HepG2 (cell line): Measurements from ENCODE around the gene B9D2. TPM values are rescaled to one million over a fixed set of nuclear protein-coding genes. Genes with fewer than 3 reads are reported as not detected.

Experiments used
- EHMT2 ChIP-seq: fragments of 200-600 bp; sonication (generic); IDR thresholded peaks from 2 replicates; pipeline ENCODE4 v1.7.0; 2017; ENCODE audit warnings: antibody characterized with exemption, low read depth, low read length, borderline replicate concordance
- HNF4A ChIP-seq: sonication (generic); formaldehyde crosslinking; IDR thresholded peaks from 2 replicates; pipeline ENCODE4 v1.4.0; 2020; ENCODE audit warnings: missing genetic modification reagents
- HOXA5 ChIP-seq: sonication (generic); formaldehyde crosslinking; IDR thresholded peaks from 2 replicates; pipeline ENCODE4 v1.4.0; 2020; ENCODE audit warnings: missing genetic modification reagents
- MED8 ChIP-seq: sonication (generic); formaldehyde crosslinking; IDR thresholded peaks from 2 replicates; pipeline ENCODE4 v1.8.1; 2023; ENCODE audit warnings: mild to moderate bottlenecking, missing genetic modification reagents; ENCODE audit not compliant: insufficient replicate concordance
- PHF21A ChIP-seq: sonication (generic); formaldehyde crosslinking; IDR thresholded peaks from 2 replicates; pipeline ENCODE4 v1.5.0; 2020; ENCODE audit warnings: mild to moderate bottlenecking, missing genetic modification reagents
- RBFOX2 ChIP-seq: fragments of 200-400 bp; formaldehyde crosslinking; IDR thresholded peaks from 2 replicates; pipeline ENCODE4 v1.6.1; 2017; ENCODE audit warnings: low read depth, mild to moderate bottlenecking, low read length
- SIX1 ChIP-seq: sonication (generic); formaldehyde crosslinking; IDR thresholded peaks from 2 replicates; pipeline ENCODE4 v1.4.0; 2020; ENCODE audit warnings: missing genetic modification reagents, borderline replicate concordance
- SP1 ChIP-seq, 2 experiments: fragments of 450-650 bp in 1 of 2; sonication (generic) in 1 of 2; formaldehyde crosslinking in 1 of 2; IDR thresholded peaks; 2 replicates each; pipeline versions ENCODE4 v1.4.0 to v1.6.1; 2016 to 2020; ENCODE audit warnings: missing genetic modification reagents in 1 of 2
- ZNF713 ChIP-seq: sonication (generic); formaldehyde crosslinking; IDR thresholded peaks from 2 replicates; pipeline ENCODE4 v1.4.0; 2020; ENCODE audit warnings: mild to moderate bottlenecking, missing genetic modification reagents
- ZNF776 ChIP-seq: sonication (generic); formaldehyde crosslinking; IDR thresholded peaks from 2 replicates; pipeline ENCODE4 v1.4.0; 2020; ENCODE audit warnings: mild to moderate bottlenecking, missing genetic modification reagents
- ZNF891 ChIP-seq: sonication (generic); formaldehyde crosslinking; IDR thresholded peaks from 2 replicates; pipeline ENCODE4 v1.5.0; 2020; ENCODE audit warnings: mild to moderate bottlenecking, missing genetic modification reagents
- polyA plus RNA-seq, 8 experiments: library from polyadenylated mRNA; depleted of rRNA in 3 of 8; stranded (reverse) in 7 of 8; unstranded in 1 of 8; fragments of >200 nt; fragmentation: Illumina TruSeq in 4 of 8; extraction: Trizol in 4 of 8; gene quantifications; 2 replicates each; pipeline versions ENCODE4 v1.2.1 to v1.2.3, GENCODE V29; 2011 to 2016; ENCODE audit warnings: low read depth in 4 of 8, missing spikeins in 1 of 8, mixed read lengths in 1 of 8; ENCODE audit not compliant: insufficient read depth in 1 of 8
- total RNA-seq, 5 experiments: library from RNA; depleted of rRNA; stranded (reverse); fragments of >200 nt; fragmentation: Illumina TruSeq; extraction: Trizol; gene quantifications; 2 replicates each; pipeline ENCODE4 v1.2.3, GENCODE V29; 2016; ENCODE audit warnings: low read depth in 1 of 5
- TF ChIP-seq, protein P1 (sequence below): sonication (generic); formaldehyde crosslinking; IDR thresholded peaks from 2 replicates; pipeline ENCODE4 v1.9.0; 2021; ENCODE audit warnings: mild to moderate bottlenecking, missing genetic modification reagents
- TF ChIP-seq, protein P2 (sequence below): IDR thresholded peaks from 2 replicates; pipeline ENCODE4 v1.6.1; 2016; ENCODE audit warnings: low read depth, borderline replicate concordance
- TF ChIP-seq, protein P3 (sequence below): sonication (generic); formaldehyde crosslinking; IDR thresholded peaks from 2 replicates; pipeline ENCODE4 v1.8.1; 2023; ENCODE audit warnings: mild to moderate bottlenecking, missing genetic modification reagents
- TF ChIP-seq, protein P4 (sequence below): sonication (generic); formaldehyde crosslinking; IDR thresholded peaks from 2 replicates; pipeline ENCODE4 v1.4.0; 2020; ENCODE audit warnings: missing genetic modification reagents
- TF ChIP-seq, protein P5 (sequence below): sonication (generic); IDR thresholded peaks from 2 replicates; pipeline ENCODE4 v1.6.1; 2016; ENCODE audit warnings: low read depth, borderline replicate concordance

B9D2 gene
- total and polyA plus RNA-seq, 2 of the 13 experiments (the other 11 are each of a cell fraction or from before 2014, with no cell fraction given): 3.1 to 4.4 TPM

DNA sequence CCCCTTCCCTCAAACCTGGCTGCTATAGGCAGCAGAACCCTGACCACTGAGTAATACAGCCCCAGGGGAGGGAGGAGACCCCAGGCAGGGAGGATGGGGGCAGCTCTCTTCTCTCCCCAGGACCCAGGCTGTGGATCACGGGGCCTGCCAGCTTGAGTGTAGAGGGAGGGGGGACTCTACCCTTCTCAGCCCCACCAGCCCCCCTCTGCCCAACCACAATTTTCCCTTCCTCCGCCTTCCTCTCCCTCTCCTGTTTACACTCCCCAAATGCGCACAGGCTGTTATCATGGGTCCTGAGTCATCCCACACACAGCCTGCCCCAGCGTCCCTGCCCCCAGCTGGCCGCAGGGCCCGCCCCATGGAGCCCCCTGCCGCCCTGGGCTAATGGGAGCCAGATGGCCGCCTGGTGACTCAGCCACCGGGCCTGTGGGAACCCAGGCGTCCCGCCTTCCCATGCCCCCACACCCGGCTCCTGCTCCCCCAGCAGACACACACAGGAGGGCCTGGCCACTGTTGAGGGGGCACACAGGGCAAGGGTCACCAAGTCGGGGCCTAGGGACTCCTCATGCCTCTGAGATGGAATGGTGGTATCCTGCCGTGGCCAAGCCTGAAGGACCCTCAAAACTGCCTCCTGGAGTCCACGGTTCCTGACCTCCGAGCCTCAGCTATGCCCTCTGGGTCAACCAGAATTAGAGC, 40.4 kb downstream of the B9D2 start (continued):
- TF ChIP-seq, protein P1, sequence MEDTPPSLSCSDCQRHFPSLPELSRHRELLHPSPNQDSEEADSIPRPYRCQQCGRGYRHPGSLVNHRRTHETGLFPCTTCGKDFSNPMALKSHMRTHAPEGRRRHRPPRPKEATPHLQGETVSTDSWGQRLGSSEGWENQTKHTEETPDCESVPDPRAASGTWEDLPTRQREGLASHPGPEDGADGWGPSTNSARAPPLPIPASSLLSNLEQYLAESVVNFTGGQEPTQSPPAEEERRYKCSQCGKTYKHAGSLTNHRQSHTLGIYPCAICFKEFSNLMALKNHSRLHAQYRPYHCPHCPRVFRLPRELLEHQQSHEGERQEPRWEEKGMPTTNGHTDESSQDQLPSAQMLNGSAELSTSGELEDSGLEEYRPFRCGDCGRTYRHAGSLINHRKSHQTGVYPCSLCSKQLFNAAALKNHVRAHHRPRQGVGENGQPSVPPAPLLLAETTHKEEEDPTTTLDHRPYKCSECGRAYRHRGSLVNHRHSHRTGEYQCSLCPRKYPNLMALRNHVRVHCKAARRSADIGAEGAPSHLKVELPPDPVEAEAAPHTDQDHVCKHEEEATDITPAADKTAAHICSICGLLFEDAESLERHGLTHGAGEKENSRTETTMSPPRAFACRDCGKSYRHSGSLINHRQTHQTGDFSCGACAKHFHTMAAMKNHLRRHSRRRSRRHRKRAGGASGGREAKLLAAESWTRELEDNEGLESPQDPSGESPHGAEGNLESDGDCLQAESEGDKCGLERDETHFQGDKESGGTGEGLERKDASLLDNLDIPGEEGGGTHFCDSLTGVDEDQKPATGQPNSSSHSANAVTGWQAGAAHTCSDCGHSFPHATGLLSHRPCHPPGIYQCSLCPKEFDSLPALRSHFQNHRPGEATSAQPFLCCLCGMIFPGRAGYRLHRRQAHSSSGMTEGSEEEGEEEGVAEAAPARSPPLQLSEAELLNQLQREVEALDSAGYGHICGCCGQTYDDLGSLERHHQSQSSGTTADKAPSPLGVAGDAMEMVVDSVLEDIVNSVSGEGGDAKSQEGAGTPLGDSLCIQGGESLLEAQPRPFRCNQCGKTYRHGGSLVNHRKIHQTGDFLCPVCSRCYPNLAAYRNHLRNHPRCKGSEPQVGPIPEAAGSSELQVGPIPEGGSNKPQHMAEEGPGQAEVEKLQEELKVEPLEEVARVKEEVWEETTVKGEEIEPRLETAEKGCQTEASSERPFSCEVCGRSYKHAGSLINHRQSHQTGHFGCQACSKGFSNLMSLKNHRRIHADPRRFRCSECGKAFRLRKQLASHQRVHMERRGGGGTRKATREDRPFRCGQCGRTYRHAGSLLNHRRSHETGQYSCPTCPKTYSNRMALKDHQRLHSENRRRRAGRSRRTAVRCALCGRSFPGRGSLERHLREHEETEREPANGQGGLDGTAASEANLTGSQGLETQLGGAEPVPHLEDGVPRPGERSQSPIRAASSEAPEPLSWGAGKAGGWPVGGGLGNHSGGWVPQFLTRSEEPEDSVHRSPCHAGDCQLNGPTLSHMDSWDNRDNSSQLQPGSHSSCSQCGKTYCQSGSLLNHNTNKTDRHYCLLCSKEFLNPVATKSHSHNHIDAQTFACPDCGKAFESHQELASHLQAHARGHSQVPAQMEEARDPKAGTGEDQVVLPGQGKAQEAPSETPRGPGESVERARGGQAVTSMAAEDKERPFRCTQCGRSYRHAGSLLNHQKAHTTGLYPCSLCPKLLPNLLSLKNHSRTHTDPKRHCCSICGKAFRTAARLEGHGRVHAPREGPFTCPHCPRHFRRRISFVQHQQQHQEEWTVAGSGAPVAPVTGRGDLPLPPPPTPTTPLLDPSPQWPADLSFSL (CRISPR knock-in tag): no peak
- TF ChIP-seq, protein P2, sequence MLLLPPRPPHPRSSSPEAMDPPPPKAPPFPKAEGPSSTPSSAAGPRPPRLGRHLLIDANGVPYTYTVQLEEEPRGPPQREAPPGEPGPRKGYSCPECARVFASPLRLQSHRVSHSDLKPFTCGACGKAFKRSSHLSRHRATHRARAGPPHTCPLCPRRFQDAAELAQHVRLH (CRISPR knock-in tag): no peak
- TF ChIP-seq HNF4A: no peak
- TF ChIP-seq RBFOX2: peak; percentile 48
- no peak for TF ChIP-seq ZNF776 (CRISPR knock-in tag)
- no peak for TF ChIP-seq EHMT2
- peak; percentile 87 for TF ChIP-seq PHF21A (CRISPR knock-in tag)
- TF ChIP-seq, protein P3, sequence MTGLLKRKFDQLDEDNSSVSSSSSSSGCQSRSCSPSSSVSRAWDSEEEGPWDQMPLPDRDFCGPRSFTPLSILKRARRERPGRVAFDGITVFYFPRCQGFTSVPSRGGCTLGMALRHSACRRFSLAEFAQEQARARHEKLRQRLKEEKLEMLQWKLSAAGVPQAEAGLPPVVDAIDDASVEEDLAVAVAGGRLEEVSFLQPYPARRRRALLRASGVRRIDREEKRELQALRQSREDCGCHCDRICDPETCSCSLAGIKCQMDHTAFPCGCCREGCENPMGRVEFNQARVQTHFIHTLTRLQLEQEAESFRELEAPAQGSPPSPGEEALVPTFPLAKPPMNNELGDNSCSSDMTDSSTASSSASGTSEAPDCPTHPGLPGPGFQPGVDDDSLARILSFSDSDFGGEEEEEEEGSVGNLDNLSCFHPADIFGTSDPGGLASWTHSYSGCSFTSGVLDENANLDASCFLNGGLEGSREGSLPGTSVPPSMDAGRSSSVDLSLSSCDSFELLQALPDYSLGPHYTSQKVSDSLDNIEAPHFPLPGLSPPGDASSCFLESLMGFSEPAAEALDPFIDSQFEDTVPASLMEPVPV: 0 out of 2 replicates have a peak, but pooled peaks have one; percentile 28
- TF ChIP-seq SIX1 (CRISPR knock-in tag): no peak
- TF ChIP-seq ZNF713 (CRISPR knock-in tag): no peak
- TF ChIP-seq SP1 (IDR thresholded peaks at IDR 0.05): no peak
- TF ChIP-seq SP1 (CRISPR knock-in tag; IDR thresholded peaks at IDR 0.05): peak; percentile 59; the same call in 1 of the 2 replicates
- TF ChIP-seq, protein P4, sequence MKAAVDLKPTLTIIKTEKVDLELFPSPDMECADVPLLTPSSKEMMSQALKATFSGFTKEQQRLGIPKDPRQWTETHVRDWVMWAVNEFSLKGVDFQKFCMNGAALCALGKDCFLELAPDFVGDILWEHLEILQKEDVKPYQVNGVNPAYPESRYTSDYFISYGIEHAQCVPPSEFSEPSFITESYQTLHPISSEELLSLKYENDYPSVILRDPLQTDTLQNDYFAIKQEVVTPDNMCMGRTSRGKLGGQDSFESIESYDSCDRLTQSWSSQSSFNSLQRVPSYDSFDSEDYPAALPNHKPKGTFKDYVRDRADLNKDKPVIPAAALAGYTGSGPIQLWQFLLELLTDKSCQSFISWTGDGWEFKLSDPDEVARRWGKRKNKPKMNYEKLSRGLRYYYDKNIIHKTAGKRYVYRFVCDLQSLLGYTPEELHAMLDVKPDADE (CRISPR knock-in tag): no peak
- no peak for TF ChIP-seq ZNF891
- TF ChIP-seq, protein P5, sequence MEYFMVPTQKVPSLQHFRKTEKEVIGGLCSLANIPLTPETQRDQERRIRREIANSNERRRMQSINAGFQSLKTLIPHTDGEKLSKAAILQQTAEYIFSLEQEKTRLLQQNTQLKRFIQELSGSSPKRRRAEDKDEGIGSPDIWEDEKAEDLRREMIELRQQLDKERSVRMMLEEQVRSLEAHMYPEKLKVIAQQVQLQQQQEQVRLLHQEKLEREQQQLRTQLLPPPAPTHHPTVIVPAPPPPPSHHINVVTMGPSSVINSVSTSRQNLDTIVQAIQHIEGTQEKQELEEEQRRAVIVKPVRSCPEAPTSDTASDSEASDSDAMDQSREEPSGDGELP: peak; percentile 93; the same call in 1 of the 2 replicates
- TF ChIP-seq HOXA5 (CRISPR knock-in tag): no peak
- peak; percentile 33 for TF ChIP-seq MED8 (CRISPR knock-in tag)
